Measurements from ENCODE around the gene SDCCAG8. TPM values are rescaled to one million over a fixed set of nuclear protein-coding genes. Genes with fewer than 3 reads are reported as not detected.

The SDCCAG8 gene
- total and polyA plus RNA-seq, 2 of the 8 experiments (the other 6 are each of a cell fraction or from before 2014, with no cell fraction given) = 15.6 to 21.0 TPM

DNA sequence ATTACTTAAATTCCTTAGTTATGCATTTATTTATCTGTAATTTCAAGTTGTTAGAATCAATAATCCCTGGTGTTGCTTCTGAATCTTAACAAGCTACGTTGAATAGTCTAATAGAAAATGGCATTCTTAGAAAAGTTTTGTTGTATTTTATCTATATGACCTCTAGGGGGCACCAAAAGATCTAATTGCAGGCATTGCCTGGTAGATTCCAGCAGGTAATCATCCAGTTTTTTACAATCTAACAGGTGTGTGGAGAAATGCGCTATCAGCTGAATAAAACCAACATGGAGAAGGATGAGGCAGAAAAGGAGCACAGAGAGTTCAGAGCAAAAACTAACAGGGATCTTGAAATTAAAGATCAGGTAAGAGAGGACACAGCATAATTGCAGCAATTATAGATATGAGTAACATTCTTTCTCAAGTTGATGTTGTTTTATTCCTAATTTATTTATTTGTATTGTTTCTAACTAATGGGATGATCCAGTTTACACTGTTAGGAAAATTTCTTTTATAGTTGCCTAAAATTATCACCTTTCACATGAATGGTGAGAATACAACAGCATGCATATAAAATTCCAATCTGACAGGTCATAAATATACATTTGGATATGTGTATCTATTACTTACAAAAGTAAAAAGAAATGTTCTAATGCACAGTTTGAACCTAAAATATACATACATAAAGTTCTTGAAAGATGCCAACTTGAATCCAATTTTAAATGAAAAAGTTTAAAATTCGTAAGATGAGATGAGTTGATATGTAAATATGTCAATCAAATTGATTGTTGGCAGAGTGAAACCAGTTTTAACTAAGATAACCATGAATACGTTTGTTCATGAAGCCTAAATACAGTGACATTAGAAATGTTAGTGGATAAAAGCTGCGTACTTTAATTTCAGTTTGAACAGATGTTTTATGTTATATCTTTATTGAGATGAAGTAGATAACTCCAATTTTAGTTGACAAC is 88.4 kb downstream of the SDCCAG8 start:
- DNase-seq (ENCODE audit: low read depth in 1 of 2, low spot score in 2 of 2) (no peak), FAIRE-seq (peak; percentile 63)
- H4K20me1 ChIP-seq (replicated peaks in 1 of 2; ENCODE audit: control insufficient read depth in 1 of 2, insufficient read depth in 2 of 2, low read length in 2 of 2) = no peaks in the 10 kb centered on the region
- H2BK15ac ChIP-seq (ENCODE audit: low read length) = no peak overlapping the region
- H3K79me1 ChIP-seq (ENCODE audit: low read depth, low read length) = no peaks in the 10 kb centered on the region
- CTCF ChIA-PET (ENCODE audit: partially characterized antibody) = interaction anchor here (0.6 to 4.5 kb wide), 29 partner anchors 10 to 927 kb away, joined by 3 to 49 read pairs (median 4); no protein-coding TSS in a partner anchor
- H4K91ac ChIP-seq (replicated peaks; ENCODE audit: insufficient read length, low read length) = no peak overlapping the region
- POLR2A ChIA-PET (ENCODE audit: partially characterized antibody) = no interaction called here
- H3K4me3 ChIP-seq (ENCODE audit: extremely low read depth in 1 of 4, insufficient read depth in 2 of 4, low read depth in 3 of 4, low read length in 4 of 4) = no peak overlapping the region
- 78 to 100% methylated on average over 1 to 5 of the region's 5 CpGs for WGBS, 2 experiments (ENCODE audit: extremely low coverage in 1 of 2, insufficient coverage in 1 of 2, insufficient read length in 1 of 2, insufficient replicate concordance in 2 of 2, low coverage in 1 of 2, low lambda C conversion rate in 2 of 2, missing lambda C conversion rate in 1 of 2)
- H2BK5ac ChIP-seq (ENCODE audit: low read depth, low read length) = no peak overlapping the region
- H3K23me2 ChIP-seq (ENCODE audit: low read depth, low read length) = no peaks in the 10 kb centered on the region; the same call in 1 of the 2 replicates
- no peaks in the 10 kb centered on the region for H3K4me1 ChIP-seq (replicated peaks in 1 of 4; ENCODE audit: control insufficient read depth in 3 of 4, insufficient read depth in 4 of 4, low read length in 3 of 4)
- H3K9me3 ChIP-seq (ENCODE audit: insufficient read depth in 2 of 2, low read depth in 1 of 2, low read length in 1 of 2) = no peaks in the 10 kb centered on the region
- H3K9ac ChIP-seq (replicated peaks in 1 of 4; ENCODE audit: extremely low read depth in 1 of 4, low read depth in 3 of 4, low read length in 3 of 4) = no peak overlapping the region
- no peak overlapping the region for H3K4me2 ChIP-seq (ENCODE audit: insufficient read depth in 1 of 2, low read depth in 2 of 2, low read length in 2 of 2)
- no peaks in the 10 kb centered on the region for H3K79me2 ChIP-seq (ENCODE audit: control insufficient read depth in 1 of 2, insufficient read depth in 2 of 2, low read length in 2 of 2)
- no peak overlapping the region for H2AFZ ChIP-seq (ENCODE audit: low read length)
- no peak overlapping the region for H3K56ac ChIP-seq (replicated peaks; ENCODE audit: insufficient read length, low read depth, low read length)
- H2AK5ac ChIP-seq (ENCODE audit: low read depth, low read length) = no peak overlapping the region
- H3K18ac ChIP-seq (ENCODE audit: extremely low read depth, low read length) = no peak overlapping the region
- no peaks in the 10 kb centered on the region for H3K27me3 ChIP-seq (replicated peaks in 1 of 4; ENCODE audit: control insufficient read depth in 3 of 4, extremely low read depth in 1 of 4, insufficient read depth in 3 of 4, low read length in 3 of 4)
- H2BK20ac ChIP-seq (ENCODE audit: low read length) = no peak overlapping the region
- H4K8ac ChIP-seq (ENCODE audit: extremely low read depth, insufficient read depth, low read length) = no peak overlapping the region; the same call in 1 of the 2 replicates
- no peak overlapping the region for H2BK12ac ChIP-seq (ENCODE audit: low read depth, low read length)
- H3K14ac ChIP-seq (ENCODE audit: insufficient read length) = no peak overlapping the region
- no peak overlapping the region for H4K5ac ChIP-seq (ENCODE audit: insufficient read length, low read depth, low read length)
- H3K27ac ChIP-seq (ENCODE audit: low read depth, low read length) = no peak overlapping the region
- H2BK120ac ChIP-seq (replicated peaks; ENCODE audit: low read depth, low read length) = no peak overlapping the region
- H3K4ac ChIP-seq (replicated peaks; ENCODE audit: insufficient read length, low read depth, low read length) = no peak overlapping the region
- TF ChIP-seq, protein P1, sequence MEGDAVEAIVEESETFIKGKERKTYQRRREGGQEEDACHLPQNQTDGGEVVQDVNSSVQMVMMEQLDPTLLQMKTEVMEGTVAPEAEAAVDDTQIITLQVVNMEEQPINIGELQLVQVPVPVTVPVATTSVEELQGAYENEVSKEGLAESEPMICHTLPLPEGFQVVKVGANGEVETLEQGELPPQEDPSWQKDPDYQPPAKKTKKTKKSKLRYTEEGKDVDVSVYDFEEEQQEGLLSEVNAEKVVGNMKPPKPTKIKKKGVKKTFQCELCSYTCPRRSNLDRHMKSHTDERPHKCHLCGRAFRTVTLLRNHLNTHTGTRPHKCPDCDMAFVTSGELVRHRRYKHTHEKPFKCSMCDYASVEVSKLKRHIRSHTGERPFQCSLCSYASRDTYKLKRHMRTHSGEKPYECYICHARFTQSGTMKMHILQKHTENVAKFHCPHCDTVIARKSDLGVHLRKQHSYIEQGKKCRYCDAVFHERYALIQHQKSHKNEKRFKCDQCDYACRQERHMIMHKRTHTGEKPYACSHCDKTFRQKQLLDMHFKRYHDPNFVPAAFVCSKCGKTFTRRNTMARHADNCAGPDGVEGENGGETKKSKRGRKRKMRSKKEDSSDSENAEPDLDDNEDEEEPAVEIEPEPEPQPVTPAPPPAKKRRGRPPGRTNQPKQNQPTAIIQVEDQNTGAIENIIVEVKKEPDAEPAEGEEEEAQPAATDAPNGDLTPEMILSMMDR (IDR thresholded peaks at IDR 0.05; ENCODE audit: control extremely low read depth in 1 of 3, insufficient read depth in 1 of 3, low read depth in 1 of 3, low read length in 3 of 3) = peak in 2 of 3 experiments; percentile 40 to 53; a peak in 2 of 4 replicates
- TF ChIP-seq TEAD4 (IDR thresholded peaks at IDR 0.05; ENCODE audit: low read depth, low read length) = peak; percentile 30; the same call in 1 of the 2 replicates
- TF ChIP-seq RAD21 (IDR thresholded peaks at IDR 0.05 in 1 of 2, conservative IDR thresholded peaks at IDR 0.05 in 1 of 2; ENCODE audit: low read depth in 2 of 2, low read length in 2 of 2) = peak; percentile 87 to 90
- no peak for TF ChIP-seq TAF7 (optimal IDR thresholded peaks at IDR 0.05; ENCODE audit: borderline replicate concordance, low read depth, low read length)
- H3K36me3 ChIP-seq (ENCODE audit: control insufficient read depth in 2 of 4, insufficient read depth in 4 of 4, low read length in 3 of 4) = no peaks in the 10 kb centered on the region
- H3K23ac ChIP-seq (ENCODE audit: insufficient read length) = no peak overlapping the region

All from H1 (cell line).